A549 (cell line): ENCODE measurements around the gene UBN1. TPM values are rescaled to one million over a fixed set of nuclear protein-coding genes. Genes with fewer than 3 reads are reported as not detected.

Experiments
- ATAC-seq, 2 experiments: fragments of 200-7000 bp in 1 of 2; fragments of >200 bp in 1 of 2; cut with Nextera tagmentation in 1 of 2; cut with Tn5 transposase in 1 of 2; 3 replicates each; pipeline versions ENCODE4 v1.8.0 to v1.9.1; 2018 to 2020; ENCODE audit warnings: mild to moderate bottlenecking in 1 of 2, moderate library complexity in 1 of 2
- CTCF ChIA-PET: fragments of 300-600 bp; sonication (Branson Sonifier 250); formaldehyde crosslinking; extraction: SDS; loops from one replicate; lab custom pipeline; 2021; ENCODE audit warnings: antibody characterized with exemption, inconsistent platforms; lab: Yijun Ruan, JAX
- POLR2A ChIA-PET: fragments of 350-600 bp; formaldehyde crosslinking; extraction: SDS; loops from one replicate; lab custom pipeline; 2021; ENCODE audit warnings: antibody characterized with exemption, inconsistent platforms; lab: Yijun Ruan, JAX
- DNase-seq, 2 experiments: peaks; one replicate each; pipeline versions ENCODE4 v3.0.0 to v3.0.0-alpha.2; 2011 to 2016; ENCODE audit warnings: low read depth in 1 of 2, low spot score in 1 of 2
- FAIRE-seq: peaks from 2 replicates; lab custom pipeline; 2011; peaks lifted over from hg19 to GRCh38; lab: Jason Lieb, UNC
- H3K27ac ChIP-seq, 2 experiments: fragments of >200 bp; sonication (Bioruptor Twin); formaldehyde crosslinking; 3 replicates each; pipeline ENCODE4 v1.5.1; 2016 to 2017
- H3K4me1 ChIP-seq: fragments of >200 bp; sonication (Bioruptor Twin); formaldehyde crosslinking; 3 replicates; pipeline ENCODE4 v1.6.1; 2016
- H3K4me2 ChIP-seq: fragments of >200 bp; sonication (Bioruptor Twin); formaldehyde crosslinking; 3 replicates; pipeline ENCODE4 v1.6.1; 2016
- H3K4me3 ChIP-seq: fragments of >200 bp; sonication (Bioruptor Twin); formaldehyde crosslinking; 3 replicates; pipeline ENCODE4 v1.5.1; 2016
- H3K9me3 ChIP-seq: fragments of >200 bp; sonication (Bioruptor Twin); formaldehyde crosslinking; 3 replicates; pipeline ENCODE4 v1.6.1; 2016
- BCL3 ChIP-seq: fragments of >200 bp; sonication (Bioruptor Twin); formaldehyde crosslinking; IDR thresholded peaks from 3 replicates; pipeline ENCODE4 v1.6.1; 2016
- BHLHE40 ChIP-seq: IDR thresholded peaks from 2 replicates; pipeline ENCODE4 v1.6.1; 2012; ENCODE audit warnings: low read depth, low read length, inconsistent platforms
- CHD2 ChIP-seq: fragments of 150-350 bp; IDR thresholded peaks from 2 replicates; pipeline ENCODE4 v1.6.1; 2014; ENCODE audit warnings: low read length; ENCODE audit not compliant: partially characterized antibody
- ESRRA ChIP-seq: fragments of 150-350 bp; IDR thresholded peaks from 2 replicates; pipeline ENCODE4 v1.6.1; 2014; ENCODE audit warnings: mild to moderate bottlenecking, low read length, borderline replicate concordance
- HDAC2 ChIP-seq: fragments of 200-600 bp; sonication (generic); IDR thresholded peaks from 2 replicates; pipeline ENCODE4 v1.6.1; 2016
- HEYL ChIP-seq: fragments of 250-450 bp; sonication (Bioruptor Pico); IDR thresholded peaks from 2 replicates; pipeline ENCODE4 v1.8.0; 2021; ENCODE audit warnings: mild to moderate bottlenecking, moderate library complexity
- HOXB5 ChIP-seq: fragments of 250-450 bp; sonication (Bioruptor Pico); IDR thresholded peaks from 2 replicates; pipeline ENCODE4 v1.5.0; 2020; ENCODE audit warnings: mild to moderate bottlenecking, moderate library complexity
- KDM1A ChIP-seq: fragments of 200-600 bp; sonication (generic); IDR thresholded peaks from 2 replicates; pipeline ENCODE4 v1.6.1; 2016; ENCODE audit warnings: low read depth, mild to moderate bottlenecking
- MAFK ChIP-seq: fragments of 450-650 bp; IDR thresholded peaks from 2 replicates; pipeline ENCODE4 v1.6.1; 2014; ENCODE audit not compliant: partially characterized antibody
- MYC ChIP-seq: IDR thresholded peaks from 2 replicates; pipeline ENCODE4 v1.6.1; 2012; ENCODE audit warnings: mild to moderate bottlenecking, inconsistent platforms, low read length, improper control_type of control experiment, borderline replicate concordance
- NPAS2 ChIP-seq: fragments of 250-450 bp; sonication (Bioruptor Pico); IDR thresholded peaks from 2 replicates; pipeline ENCODE4 v1.8.0; 2022; ENCODE audit warnings: mild to moderate bottlenecking, moderate library complexity, borderline replicate concordance
- NR3C1 ChIP-seq: fragments of >200 bp; sonication (Bioruptor Twin); formaldehyde crosslinking; IDR thresholded peaks from 3 replicates; pipeline ENCODE4 v1.6.1; 2017
- POLR2A ChIP-seq: IDR thresholded peaks from 2 replicates; pipeline ENCODE4 v1.6.1; 2012; ENCODE audit warnings: mild to moderate bottlenecking, low read length
- RAD21 ChIP-seq, 2 experiments: fragments of >200 bp in 1 of 2; sonication (Bioruptor Twin) in 1 of 2; formaldehyde crosslinking in 1 of 2; IDR thresholded peaks in 1 of 2; conservative IDR thresholded peaks in 1 of 2; 2 replicates in 1 of 2; 3 replicates in 1 of 2; pipeline ENCODE4 v1.6.1; 2012 to 2018; ENCODE audit warnings: inconsistent platforms in 1 of 2
- SMC3 ChIP-seq: fragments of >200 bp; sonication (Bioruptor Twin); formaldehyde crosslinking; IDR thresholded peaks from 3 replicates; pipeline ENCODE4 v1.6.1; 2018; ENCODE audit warnings: inconsistent platforms
- SREBF2 ChIP-seq: fragments of 450-650 bp; IDR thresholded peaks from 2 replicates; pipeline ENCODE4 v1.6.1; 2014; ENCODE audit warnings: mild to moderate bottlenecking, moderate library complexity
- TP53 ChIP-seq: fragments of 250-450 bp; sonication (Bioruptor Pico); IDR thresholded peaks from 2 replicates; pipeline ENCODE4 v1.5.0; 2021; ENCODE audit warnings: mild to moderate bottlenecking, moderate library complexity
- ZC3H11A ChIP-seq: fragments of 450-650 bp; IDR thresholded peaks from 2 replicates; pipeline ENCODE4 v1.6.1; 2014; ENCODE audit warnings: antibody characterized with exemption, mild to moderate bottlenecking
- ZFP36 ChIP-seq: fragments of 450-650 bp; IDR thresholded peaks from 2 replicates; pipeline ENCODE4 v1.6.1; 2014; ENCODE audit warnings: borderline replicate concordance; ENCODE audit not compliant: partially characterized antibody
- WGBS: methylation state at CpG from one replicate; pipeline ENCODE4 v1.1.6; 2017; ENCODE audit errors: missing lambda C conversion rate; 5-methylcytosine and 5-hydroxymethylcytosine counted together
- polyA plus RNA-seq, 4 experiments: library from polyadenylated mRNA; depleted of rRNA in 3 of 4; stranded (reverse); fragments of >200 nt; fragmentation: RNase III in 1 of 4; extraction: RNeasy Plus Mini Kit Qiagen cat#74134 plus additional on column Dnase treatment in 1 of 4; gene quantifications; 2 replicates in 3 of 4; 3 replicates in 1 of 4; pipeline ENCODE4 v1.2.3, GENCODE V29; 2011 to 2017
- TF ChIP-seq, protein P1 (sequence below): IDR thresholded peaks from 2 replicates; pipeline ENCODE4 v1.6.1; 2012
- TF ChIP-seq, protein P2 (sequence below): IDR thresholded peaks from 2 replicates; pipeline ENCODE4 v1.6.1; 2012; ENCODE audit warnings: low read depth, borderline replicate concordance

Gene UBN1
- polyA plus RNA-seq, 2 of the 4 experiments (the other 2 are of a cell fraction) = 14.2 to 20.0 TPM

DNA sequence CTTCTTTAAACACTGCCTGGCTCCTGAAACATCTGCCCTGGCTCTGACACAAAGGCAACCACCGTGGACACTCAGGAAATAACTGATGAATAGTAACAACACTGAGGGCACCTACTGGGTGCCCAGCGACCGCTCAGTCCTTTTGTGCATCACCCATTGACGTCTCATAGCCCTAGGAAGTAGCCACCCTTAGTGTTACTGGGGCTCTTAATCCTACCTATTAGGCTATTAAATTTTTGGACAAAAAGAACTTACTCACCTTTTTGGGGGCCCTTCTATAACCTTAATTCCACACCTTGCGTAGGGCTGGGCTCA is 78.0 kb downstream of the UBN1 start:
- H3K4me3 ChIP-seq = no peak overlapping the region
- CTCF ChIA-PET = interaction anchor here (1.4 kb wide), 2 partner anchors 11 to 31 kb away, joined by 3 read pairs; no protein-coding TSS in a partner anchor
- WGBS = 75% methylated on average over 5 of the region's 5 CpGs

DNA sequence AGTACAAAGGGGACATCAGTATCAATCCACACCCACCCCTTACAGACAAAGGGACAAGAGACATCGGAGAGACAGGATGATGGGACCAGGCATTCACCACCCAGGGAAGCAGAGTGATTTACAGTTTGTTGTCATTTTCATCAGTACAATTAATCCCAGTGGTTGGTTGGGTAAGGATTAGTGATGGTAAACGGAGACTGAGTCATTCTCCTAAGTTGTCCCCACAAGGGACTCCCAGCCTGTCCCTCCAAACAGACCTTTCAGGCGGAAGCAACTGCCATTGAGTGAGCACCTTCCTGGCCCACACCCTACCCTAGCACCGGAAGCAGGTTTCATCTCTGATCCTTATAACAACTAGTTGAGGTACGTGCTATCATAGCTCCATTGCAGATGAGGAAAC is 78.5 kb downstream of the UBN1 start:
- TF ChIP-seq HEYL (no peak), ZFP36 (no peak), HOXB5 (CRISPR knock-in tag) (no peak), MAFK (no peak), BHLHE40 (no peak), ZC3H11A (no peak)
- TF ChIP-seq, protein P1, sequence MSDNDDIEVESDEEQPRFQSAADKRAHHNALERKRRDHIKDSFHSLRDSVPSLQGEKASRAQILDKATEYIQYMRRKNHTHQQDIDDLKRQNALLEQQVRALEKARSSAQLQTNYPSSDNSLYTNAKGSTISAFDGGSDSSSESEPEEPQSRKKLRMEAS = no peak
- FAIRE-seq (no peak), ATAC-seq (no peak), DNase-seq (no peak)
- Histone ChIP-seq H3K27ac (no peak overlapping the region), H3K4me3 (no peak overlapping the region), H3K9me3 (peaks cover 28% of the 10 kb centered on the region), H3K4me1 (0 out of 3 replicates have a peak, but pooled peaks cover 2% of the 10 kb centered on the region), H3K4me2 (no peak overlapping the region)
- WGBS = 87% methylated on average over 5 of the region's 5 CpGs
- CTCF ChIA-PET = interaction anchor here (1.3 to 1.4 kb wide), 2 partner anchors 30 to 41 kb away, joined by 3 read pairs; no protein-coding TSS in a partner anchor
- POLR2A ChIA-PET = no interaction called here

More for the DNA sequence above, 78.0 kb downstream of the UBN1 start:
- ATAC-seq (no peak), DNase-seq (no peak), FAIRE-seq (no peak)
- Histone ChIP-seq H3K4me2 (no peak overlapping the region), H3K27ac (no peak overlapping the region), H3K4me1 (0 out of 3 replicates have a peak, but pooled peaks cover 2% of the 10 kb centered on the region), H3K9me3 (peaks cover 28% of the 10 kb centered on the region)
- POLR2A ChIA-PET = no interaction called here
- TF ChIP-seq POLR2A (no peak), ZFP36 (no peak), MYC (no peak)
- TF ChIP-seq, protein P1 = no peak

GRCh38 chr16:4926928-4927327 is 79.6 kb downstream of the UBN1 start:
- DNase-seq = no peak
- no peak for ATAC-seq
- ChIA-PET CTCF (interaction anchor here (1.3 to 1.4 kb wide), 2 partner anchors 9 to 42 kb away, joined by 3 to 4 read pairs; no protein-coding TSS in a partner anchor), POLR2A (no interaction called here)
- peaks cover 28% of the 10 kb centered on the region for H3K9me3 ChIP-seq
- H3K4me1 ChIP-seq = 0 out of 3 replicates have a peak, but pooled peaks cover 2% of the 10 kb centered on the region
- no peak for TF ChIP-seq NR3C1
- no peak for TF ChIP-seq SMC3
- peak; percentile 29; the same call in 1 of the 2 replicates for TF ChIP-seq KDM1A
- TF ChIP-seq NPAS2 (CRISPR knock-in tag) = no peak
- TF ChIP-seq BCL3 = no peak
- TF ChIP-seq SREBF2 = no peak
- H3K4me2 ChIP-seq = no peak overlapping the region
- H3K27ac ChIP-seq = no peak overlapping the region
- no peak overlapping the region for H3K4me3 ChIP-seq
- WGBS = 93% methylated on average over 2 of the region's 2 CpGs
- no peak for FAIRE-seq

- CTCF ChIA-PET = interaction anchor here (1.4 kb wide), 1 partner anchor 9 kb away, joined by 4 read pairs; no protein-coding TSS in a partner anchor
- ATAC-seq = no peak
- POLR2A ChIA-PET = no interaction called here
Observed at GRCh38 chr16:4927661-4928060, 80.4 kb downstream of the UBN1 start.

More at GRCh38 chr16:4927661-4928060, 80.4 kb downstream of the UBN1 start:
- no peak for FAIRE-seq
- H3K4me2 ChIP-seq = no peak overlapping the region
- no peak for TF ChIP-seq TP53 (CRISPR knock-in tag)
- TF ChIP-seq NR3C1 = no peak
- TF ChIP-seq, protein P2, sequence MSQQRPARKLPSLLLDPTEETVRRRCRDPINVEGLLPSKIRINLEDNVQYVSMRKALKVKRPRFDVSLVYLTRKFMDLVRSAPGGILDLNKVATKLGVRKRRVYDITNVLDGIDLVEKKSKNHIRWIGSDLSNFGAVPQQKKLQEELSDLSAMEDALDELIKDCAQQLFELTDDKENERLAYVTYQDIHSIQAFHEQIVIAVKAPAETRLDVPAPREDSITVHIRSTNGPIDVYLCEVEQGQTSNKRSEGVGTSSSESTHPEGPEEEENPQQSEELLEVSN = no peak
- no peak for TF ChIP-seq CHD2
- TF ChIP-seq ESRRA = no peak
- no peak for TF ChIP-seq POLR2A
- no peak for TF ChIP-seq KDM1A
- TF ChIP-seq RAD21 (conservative IDR thresholded peaks at IDR 0.05 in 1 of 2, IDR thresholded peaks at IDR 0.05 in 1 of 2) = no peak
- no peak for TF ChIP-seq HDAC2
- TF ChIP-seq, all 56 proteins: peak for 0
- Histone ChIP-seq H3K27ac (no peak overlapping the region), H3K4me1 (0 out of 3 replicates have a peak, but pooled peaks cover 2% of the 10 kb centered on the region), H3K4me3 (no peak overlapping the region), H3K9me3 (peaks cover 28% of the 10 kb centered on the region)
- 42% methylated on average over 2 of the region's 2 CpGs for WGBS
- DNase-seq = no peak
